ENCODE measurements around the gene CTSO. TPM values are rescaled to one million over a fixed set of nuclear protein-coding genes. Genes with fewer than 3 reads are reported as not detected.
"Not testable (repeated sequence)": the region's sequence is repeated elsewhere in the genome, so short reads cannot be mapped to it uniquely, and the experiment has no call there.

Gene CTSO
- polyA plus RNA-seq, 3 donors, result 44.3 to 57.3 (median 45.1) TPM

- DNase-seq (ENCODE audit: low read depth in 3 of 3, low spot score in 2 of 3), result no peak
These were observed 2.8 kb upstream of the CTSO start for GRCh38 chr4:155956461-155956860.

DNA sequence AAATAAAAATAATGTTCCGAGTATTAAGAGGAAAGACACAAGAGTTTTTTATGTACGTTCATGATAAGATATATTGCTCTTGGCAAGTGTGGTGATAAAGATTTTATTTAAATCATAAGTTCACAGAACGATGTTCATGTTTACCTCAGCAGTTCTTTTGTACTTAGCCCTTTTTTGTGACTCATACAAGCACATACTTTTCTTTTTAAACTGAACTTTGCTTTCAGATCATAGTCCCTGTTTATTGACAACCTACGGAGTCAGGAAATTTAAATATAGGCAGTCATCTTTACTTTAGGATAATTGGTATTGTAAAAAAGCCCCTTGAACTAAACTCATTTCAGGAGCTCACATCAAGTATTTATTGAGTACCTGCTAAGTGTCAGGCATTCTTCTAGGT lies 1.3 kb upstream of the CTSO start:
- DNase-seq (ENCODE audit: low read depth in 3 of 3, low spot score in 2 of 3), result no peak

DNA sequence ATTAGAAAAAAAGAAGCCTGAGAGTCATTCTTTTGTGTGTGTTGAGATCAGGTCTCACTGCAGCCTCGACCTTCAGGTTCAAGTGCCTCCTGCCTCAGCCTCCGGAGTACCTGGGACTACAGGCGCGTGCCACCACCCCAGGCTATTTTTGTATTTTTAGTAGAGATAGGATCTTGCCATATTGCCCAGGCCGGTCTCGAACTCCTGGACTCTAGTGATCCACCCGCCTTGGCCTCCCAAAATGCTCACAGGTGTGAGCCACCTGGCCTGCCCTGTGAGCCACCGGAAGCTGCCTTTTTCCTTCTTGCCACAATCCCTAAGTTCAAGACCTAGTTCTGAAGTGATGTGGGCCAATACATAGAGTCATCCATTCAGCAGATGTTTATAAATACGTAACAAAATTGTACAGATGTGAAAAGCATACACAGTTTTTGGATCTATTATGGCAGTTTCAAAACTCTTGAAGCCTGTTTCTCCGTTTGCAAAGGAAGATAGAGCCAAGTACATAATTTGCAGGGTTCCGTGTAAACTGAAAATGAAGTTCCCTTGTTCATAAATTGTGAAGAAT lies 536 bp upstream of the CTSO start:
- DNase-seq (ENCODE audit: low read depth in 3 of 3, low spot score in 2 of 3), result no peak

- DNase-seq (ENCODE audit: low read depth in 3 of 3, low spot score in 2 of 3), result no peak
These were observed 1.2 kb downstream of the CTSO start for GRCh38 chr4:155952501-155952901.

DNA sequence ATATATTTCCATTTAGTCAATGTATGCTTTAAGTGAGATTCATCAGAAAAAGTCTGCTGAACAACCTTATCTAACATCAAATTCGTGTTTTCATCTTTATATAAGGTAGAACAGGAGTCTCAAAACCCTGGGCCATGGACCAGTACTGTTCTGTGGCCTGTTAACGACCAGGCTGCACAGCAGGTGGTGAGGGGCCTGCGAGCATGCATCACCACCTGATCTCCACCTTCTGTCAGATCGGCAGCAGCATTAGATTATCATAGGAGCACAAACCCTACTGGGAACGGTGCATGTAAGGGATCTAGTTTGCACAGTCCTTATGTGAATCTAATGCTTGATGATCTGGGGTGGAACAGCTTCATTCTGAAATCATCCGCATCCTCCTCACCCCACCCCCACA lies 3.2 kb downstream of the CTSO start:
- no peak for DNase-seq (ENCODE audit: low read depth in 3 of 3, low spot score in 2 of 3)

GRCh38 chr4:155948541-155948940 lies 5.1 kb downstream of the CTSO start:
- DNase-seq (ENCODE audit: low read depth in 3 of 3, low spot score in 2 of 3), result no peak

DNA sequence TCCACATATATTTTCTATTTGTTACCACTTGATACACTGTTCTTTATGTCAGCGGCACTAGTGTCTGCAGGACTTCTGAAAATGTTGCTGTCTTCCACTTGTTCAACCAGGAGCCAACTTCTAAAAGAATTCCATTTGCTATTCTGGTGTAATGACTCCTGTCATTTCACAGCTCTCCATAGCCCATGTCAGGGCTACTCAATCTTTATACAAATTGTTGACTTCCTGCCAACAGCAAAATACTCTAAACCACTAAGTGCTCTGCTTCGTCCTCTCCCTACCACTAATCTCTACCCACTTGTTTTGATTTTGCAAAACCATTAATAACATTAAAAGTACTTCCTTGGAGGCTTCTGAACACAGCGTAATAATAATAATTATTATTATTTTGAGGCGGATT lies 7.2 kb downstream of the CTSO start:
- no peak for DNase-seq (ENCODE audit: low read depth in 3 of 3, low spot score in 2 of 3)

DNA sequence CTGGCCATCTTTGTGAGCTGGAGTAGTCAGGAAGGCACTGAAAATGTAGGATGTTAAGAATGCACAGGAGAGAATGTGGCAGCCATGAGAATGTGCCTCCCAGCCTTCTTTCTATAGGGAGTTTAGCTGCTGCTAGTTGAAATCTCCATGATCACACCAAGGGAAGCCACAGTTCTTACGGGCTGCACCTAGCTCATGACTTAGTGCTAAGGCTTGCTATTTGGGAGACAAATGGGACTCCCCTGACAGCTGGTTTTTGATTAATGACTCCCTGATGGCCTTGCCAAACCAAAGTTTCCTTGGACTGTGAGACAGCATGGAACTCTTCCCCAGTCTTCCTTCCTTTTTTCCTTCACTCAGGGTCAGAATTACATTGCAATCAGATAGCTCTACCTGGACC lies 9.2 kb downstream of the CTSO start:
- no peak for DNase-seq (ENCODE audit: low read depth in 3 of 3, low spot score in 2 of 3)

DNA sequence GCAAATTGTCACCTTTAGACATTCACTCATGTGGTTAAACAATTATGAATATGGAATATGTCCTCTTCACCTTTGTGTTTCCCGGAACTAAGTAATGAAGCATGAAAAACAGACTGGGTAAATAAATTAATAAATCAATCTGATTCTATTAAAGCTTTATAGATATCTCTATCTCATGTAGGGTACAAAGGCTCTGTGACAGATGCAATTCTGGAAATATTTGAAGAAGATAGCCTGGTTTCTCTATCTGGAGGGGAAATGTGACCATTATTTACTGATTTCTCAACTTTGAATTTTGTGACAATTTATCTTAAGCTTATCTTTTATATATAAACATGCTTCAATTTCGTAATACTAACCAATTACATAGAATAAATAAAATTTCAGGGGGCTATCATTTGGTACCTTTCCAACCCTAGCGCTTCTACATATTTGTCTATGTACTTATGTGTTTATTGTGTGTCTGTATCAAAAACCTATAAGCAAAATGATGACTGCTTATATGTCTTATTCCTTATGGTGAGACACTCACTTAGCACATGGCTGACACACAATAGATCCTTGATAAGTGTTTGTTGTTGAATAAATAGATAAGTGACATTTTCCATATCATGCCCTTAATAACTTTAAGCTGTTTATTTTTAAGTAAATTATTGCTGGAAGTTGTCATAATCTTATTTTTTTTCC lies 9.9 kb downstream of the CTSO start:
- DNase-seq (ENCODE audit: low read depth in 3 of 3, low spot score in 2 of 3), result no peak

DNA sequence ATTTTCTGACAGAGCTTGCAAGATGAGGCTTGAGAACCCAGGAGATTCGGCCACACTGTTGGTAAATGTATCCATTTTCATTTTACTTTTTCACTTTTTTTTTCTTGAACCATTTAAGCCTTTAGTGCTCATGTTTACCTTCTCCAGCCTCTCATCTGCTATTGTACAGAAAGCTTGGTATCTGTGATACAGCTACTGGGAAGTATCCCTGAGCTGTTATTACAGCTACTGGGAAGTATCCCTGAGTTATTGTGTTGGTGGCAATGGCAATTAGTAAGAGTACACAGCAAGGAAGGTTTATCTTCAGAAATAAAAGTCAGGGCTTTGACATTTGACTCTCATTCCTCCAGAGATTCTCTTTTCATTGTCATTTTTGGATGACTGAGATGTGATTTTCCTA lies 11.8 kb downstream of the CTSO start:
- no peak for DNase-seq (ENCODE audit: low read depth in 3 of 3, low spot score in 2 of 3)

DNA sequence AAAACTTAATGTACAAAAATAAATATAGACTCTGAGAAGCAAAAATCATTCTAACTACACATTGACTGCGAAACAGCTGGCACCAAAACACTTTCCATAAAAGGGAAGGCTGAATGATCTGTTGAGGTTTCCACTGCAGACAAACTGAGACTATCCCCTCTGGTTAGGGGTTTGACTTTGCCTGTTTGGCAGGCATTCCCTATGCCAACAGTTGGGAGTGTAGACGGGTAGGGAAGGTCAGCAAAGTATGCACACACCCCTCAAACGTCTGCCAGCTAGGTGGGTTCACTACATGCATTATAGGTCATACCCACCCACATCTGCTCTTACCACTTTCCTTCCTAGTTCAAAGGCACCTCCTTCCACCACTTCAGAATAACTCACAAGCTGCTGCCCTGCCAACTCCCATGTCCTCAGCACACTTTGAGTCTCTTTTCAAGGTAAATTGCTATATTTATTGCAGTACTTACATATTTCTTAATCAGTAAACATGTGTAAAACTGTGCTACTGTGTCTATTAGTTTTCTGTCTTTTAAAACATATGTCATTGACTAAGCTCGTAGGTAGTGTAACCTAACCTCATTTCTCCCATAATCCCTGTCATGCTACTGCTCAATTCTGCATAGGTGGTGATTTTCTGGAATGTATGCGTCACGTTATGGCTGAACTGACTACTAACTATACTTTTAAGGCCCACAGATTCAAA lies 12.4 kb downstream of the CTSO start:
- no peak for DNase-seq (ENCODE audit: low read depth in 3 of 3, low spot score in 2 of 3)

DNA sequence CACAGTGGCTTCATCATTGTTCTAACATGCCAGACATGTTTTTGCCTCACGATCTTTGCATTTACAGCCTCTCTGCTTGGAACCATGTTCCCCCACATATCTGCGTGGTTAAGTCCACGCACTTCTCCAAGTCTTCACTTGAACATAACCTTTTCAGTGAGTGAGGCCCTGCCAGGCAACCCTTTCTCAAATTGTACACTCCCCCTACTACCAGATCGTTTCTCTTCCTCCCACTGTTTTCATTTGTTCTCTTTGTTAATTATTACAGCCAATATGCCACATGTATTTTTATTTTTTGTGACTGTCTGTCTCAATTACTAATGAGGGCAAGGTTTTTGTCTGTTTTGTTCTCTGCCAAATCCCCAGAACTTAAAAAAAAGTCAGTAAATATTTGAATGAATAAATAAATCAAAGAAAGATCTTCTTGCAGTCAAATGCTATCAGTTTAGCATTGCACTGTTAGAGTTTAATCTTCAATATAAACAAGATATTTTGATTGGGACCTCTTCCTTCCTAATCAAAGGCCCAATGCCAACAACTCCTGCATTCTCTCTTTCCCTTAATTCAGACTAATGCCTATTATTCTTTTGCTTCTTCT lies 18.2 kb downstream of the CTSO start:
- no peak for DNase-seq (ENCODE audit: low read depth in 3 of 3, low spot score in 2 of 3)

DNA sequence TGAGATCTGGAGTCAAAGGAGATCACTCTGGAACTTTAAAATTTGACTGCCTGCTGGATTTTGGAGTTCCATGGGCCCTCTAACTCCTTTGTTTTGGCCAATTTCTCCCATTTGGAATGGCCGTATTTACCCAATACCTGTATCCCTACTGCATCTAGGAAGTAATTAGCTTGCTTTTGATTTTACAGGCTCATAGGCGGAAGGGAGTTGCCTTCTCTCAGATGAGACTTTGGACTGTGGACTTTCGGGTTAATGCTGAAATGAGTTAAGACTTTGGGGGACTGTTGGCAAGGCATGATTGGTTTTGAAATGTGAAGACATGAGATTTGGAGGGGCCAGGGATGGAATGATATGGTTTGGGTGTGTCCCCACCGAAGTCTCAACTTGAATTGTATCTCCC lies 19.0 kb downstream of the CTSO start:
- DNase-seq (ENCODE audit: low read depth in 3 of 3, low spot score in 2 of 3), result not testable (repeated sequence)

DNA sequence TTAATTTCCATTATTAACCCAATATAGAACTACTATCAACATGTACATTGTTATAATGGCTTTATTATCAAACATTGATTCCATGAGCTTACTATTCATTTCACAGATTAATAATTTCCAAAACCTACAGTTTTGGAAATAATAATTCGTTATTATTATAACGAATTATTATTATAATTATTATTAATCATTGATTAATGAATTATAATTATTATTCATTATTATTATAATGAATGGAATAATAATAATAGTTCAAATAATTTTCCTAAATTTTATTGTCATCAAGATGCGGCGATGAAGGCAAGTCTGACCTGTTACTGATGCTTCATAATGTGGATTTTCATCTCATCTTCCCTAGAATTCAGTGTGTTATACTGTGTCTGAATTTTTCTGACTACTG lies 22.0 kb downstream of the CTSO start:
- DNase-seq (ENCODE audit: low read depth in 3 of 3, low spot score in 2 of 3), result no peak

DNA sequence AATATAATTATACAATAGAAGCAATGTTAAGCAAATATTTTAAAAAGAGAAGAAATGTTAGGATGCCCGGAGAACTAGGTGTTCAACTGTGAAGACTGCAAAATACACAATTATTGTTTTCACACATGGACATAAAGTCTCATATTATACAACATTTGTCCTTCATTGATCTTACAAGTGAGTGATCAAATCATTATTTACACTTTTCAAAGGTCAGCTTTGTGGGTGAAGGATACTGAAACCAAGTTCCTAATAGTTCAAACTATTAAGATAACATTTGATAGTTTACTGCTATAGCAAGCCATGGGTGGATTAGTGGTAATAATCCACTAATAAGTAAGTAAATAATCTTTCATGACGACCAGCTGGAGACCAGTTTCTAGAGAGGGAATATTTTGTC lies 23.3 kb downstream of the CTSO start:
- DNase-seq (ENCODE audit: low read depth in 3 of 3, low spot score in 2 of 3), result no peak

DNA sequence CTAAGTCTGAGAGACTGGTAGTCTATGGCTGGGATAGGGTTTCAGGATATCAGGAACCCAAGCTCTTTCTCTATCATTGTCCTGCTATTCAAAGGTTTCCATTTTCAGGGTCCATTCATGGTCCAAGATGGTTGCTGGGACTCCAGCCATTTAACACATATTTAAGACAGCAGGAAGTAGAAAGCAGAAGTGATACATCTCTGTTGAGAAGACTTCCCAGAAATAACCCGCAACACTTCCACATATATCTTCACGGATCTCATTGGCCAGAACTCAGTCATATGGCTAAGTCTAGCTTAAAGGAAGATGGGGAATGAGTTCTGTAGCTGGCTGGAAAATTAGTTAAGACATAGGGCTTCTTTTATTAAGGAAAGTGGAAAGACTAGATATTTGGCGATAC lies 23.8 kb downstream of the CTSO start:
- no peak for DNase-seq (ENCODE audit: low read depth in 3 of 3, low spot score in 2 of 3)

DNA sequence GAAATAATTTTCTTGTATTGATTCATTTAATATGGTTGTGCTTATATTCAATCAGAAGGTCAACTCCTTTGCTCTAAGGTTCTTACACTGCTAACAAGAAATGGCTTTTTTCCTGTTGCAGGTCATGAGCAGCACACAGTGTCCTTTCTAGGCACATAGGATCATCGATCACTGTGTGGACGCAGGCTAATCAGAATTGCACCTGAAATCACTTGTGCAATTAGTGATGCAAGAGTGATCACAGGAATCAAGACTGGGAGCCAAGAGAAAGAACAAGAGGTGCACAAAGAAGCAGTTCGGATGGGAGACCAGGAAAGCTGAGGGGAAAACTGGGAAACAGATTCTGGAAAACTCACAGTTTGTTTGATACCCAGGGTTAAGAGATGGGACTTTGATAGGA lies 29.0 kb downstream of the CTSO start:
- no peak for DNase-seq (ENCODE audit: low read depth in 3 of 3, low spot score in 2 of 3)

DNA sequence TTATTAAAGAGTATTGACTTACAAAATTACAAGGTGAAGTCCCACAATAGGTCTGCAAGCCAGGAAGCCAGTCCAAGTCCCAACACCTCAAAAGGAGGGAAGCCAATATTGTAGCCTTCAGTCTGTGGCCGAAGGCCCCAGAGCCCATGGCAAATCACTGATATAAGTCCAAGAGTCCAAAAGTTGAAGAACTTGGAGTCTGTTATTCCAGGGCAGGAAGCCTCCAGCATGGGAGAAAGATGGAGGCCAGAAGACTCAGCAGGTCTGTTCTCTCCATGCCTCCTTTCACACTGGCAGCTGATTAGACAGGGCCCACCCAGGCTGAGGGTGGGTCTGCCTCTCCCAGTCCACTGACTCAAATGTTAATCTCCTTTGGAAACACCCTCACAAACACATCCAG lies 32.1 kb downstream of the CTSO start:
- DNase-seq (ENCODE audit: low read depth in 3 of 3, low spot score in 2 of 3), result no peak

- no peak for DNase-seq (ENCODE audit: low read depth in 3 of 3, low spot score in 2 of 3)
These were observed 38.9 kb downstream of the CTSO start for GRCh38 chr4:155914782-155915181.

DNA sequence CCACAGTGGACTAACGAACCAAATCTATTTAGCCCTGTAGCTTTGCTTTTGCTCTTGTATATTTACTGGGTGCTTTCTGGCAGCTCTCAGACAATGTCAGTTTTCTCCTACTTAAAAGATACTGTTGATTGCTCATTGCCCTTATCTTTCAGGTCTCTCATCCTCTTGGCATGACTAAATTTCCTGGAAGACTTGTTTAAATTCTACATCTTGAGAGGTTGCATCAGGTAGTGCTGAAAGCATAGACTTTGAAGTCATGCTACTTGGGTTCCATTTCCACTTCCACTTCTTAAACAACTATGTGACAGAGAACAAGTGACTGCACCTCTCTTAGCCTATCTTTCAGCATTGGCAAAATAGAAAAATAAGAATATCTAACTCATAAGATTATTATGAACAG lies 41.8 kb downstream of the CTSO start:
- DNase-seq (ENCODE audit: low read depth in 3 of 3, low spot score in 2 of 3), result no peak

- DNase-seq (ENCODE audit: low read depth in 3 of 3, low spot score in 2 of 3), result no peak
These were observed 43.9 kb downstream of the CTSO start for GRCh38 chr4:155909615-155910226.
